Uterus (tissue), 2 donors: ENCODE measurements around the gene AKAP7.

Experiments used
- CTCF ChIP-seq, 4 experiments: fragments of 200-600 bp in 2 of 4; fragments of 450-650 bp in 2 of 4; sonication (generic) in 2 of 4; IDR thresholded peaks; one replicate each; pipeline ENCODE4 v1.5.1; 2016 to 2019; ENCODE audit warnings: antibody characterized with exemption in 4 of 4, mild to moderate bottlenecking in 2 of 4, moderate library complexity in 1 of 4
- POLR2A ChIP-seq, 2 donors: fragments of 450-650 bp; IDR thresholded peaks; one replicate each; pipeline ENCODE4 v1.6.1; 2016; ENCODE audit warnings: antibody characterized with exemption in 2 of 2, mild to moderate bottlenecking in 1 of 2, moderate library complexity in 1 of 2

- TF ChIP-seq CTCF (IDR thresholded peaks at IDR 0.05) = no peak
- no peak for TF ChIP-seq POLR2A (IDR thresholded peaks at IDR 0.05)
Measured at GRCh38 chr6:131285548-131285947, 150.3 kb downstream of the AKAP7 start.
